Gastroesophageal sphincter (tissue), 4 donors: ENCODE results near the gene GTF3C2. TPM values are rescaled to one million over a fixed set of nuclear protein-coding genes. Genes with fewer than 3 reads are reported as not detected.
"Not testable (repeated sequence)": the region's sequence is repeated elsewhere in the genome, so short reads cannot be mapped to it uniquely, and the experiment has no call there.

Experiments used
- ATAC-seq: fragments of 150-250 bp; one replicate; pipeline ENCODE4 v1.9.1; 2016; ENCODE audit warnings: mild to moderate bottlenecking, moderate library complexity
- H3K27ac ChIP-seq, 4 donors: fragments of 200-600 bp; sonication (generic) in 3 of 4; 1 replicate in 3 of 4; 2 replicates in 1 of 4; pipeline ENCODE4 v1.5.1; 2016 to 2019
- H3K27me3 ChIP-seq: fragments of 200-600 bp; sonication (generic); one replicate; pipeline ENCODE4 v1.5.1; 2019
- H3K36me3 ChIP-seq, 2 donors: fragments of 200-600 bp; sonication (generic); one replicate each; pipeline ENCODE4 v1.5.1; 2019; ENCODE audit warnings: control low read depth in 1 of 2
- H3K4me1 ChIP-seq, 3 donors: fragments of 200-600 bp; sonication (generic); 1 replicate in 2 of 3; 2 replicates in 1 of 3; pipeline ENCODE4 v1.5.1; 2016 to 2019; ENCODE audit warnings: control low read depth in 2 of 3
- H3K4me3 ChIP-seq, 2 donors: fragments of 200-600 bp; sonication (generic); one replicate each; pipeline ENCODE4 v1.5.1; 2019; ENCODE audit warnings: mild to moderate bottlenecking in 1 of 2, moderate library complexity in 1 of 2
- H3K9me3 ChIP-seq, 3 donors: fragments of 200-600 bp; sonication (generic); one replicate each; pipeline ENCODE4 v1.5.1; 2017 to 2019; ENCODE audit warnings: control low read depth in 2 of 3
- EP300 ChIP-seq: sonication (generic); formaldehyde crosslinking; IDR thresholded peaks from one replicate; pipeline ENCODE4 v1.6.1; 2017; ENCODE audit warnings: antibody characterized with exemption, mild to moderate bottlenecking
- POLR2A ChIP-seq, 2 donors: fragments of 450-650 bp; IDR thresholded peaks; one replicate each; pipeline ENCODE4 v1.6.1; 2017; ENCODE audit warnings: antibody characterized with exemption in 2 of 2, mild to moderate bottlenecking in 2 of 2, moderate library complexity in 1 of 2
- POLR2AphosphoS5 ChIP-seq: sonication (generic); formaldehyde crosslinking; IDR thresholded peaks from one replicate; pipeline ENCODE4 v1.6.1; 2017; ENCODE audit warnings: antibody characterized with exemption
- WGBS, 2 donors: methylation state at CpG; one replicate each; pipeline ENCODE4 v1.1.5; 2018; ENCODE audit warnings: low coverage in 1 of 2; 5-methylcytosine and 5-hydroxymethylcytosine counted together
- total RNA-seq, 4 donors: library from RNA; depleted of rRNA; stranded (reverse); fragments of >200 nt; gene quantifications; one replicate each; pipeline ENCODE4 v1.1.0, GENCODE V29; 2016
- TF ChIP-seq, protein P1 (sequence below), 4 experiments: fragments of 200-600 bp in 2 of 4; fragments of 450-650 bp in 2 of 4; sonication (generic) in 1 of 4; IDR thresholded peaks; one replicate each; pipeline ENCODE4 v1.5.1; 2017 to 2019; ENCODE audit warnings: antibody characterized with exemption in 4 of 4, mild to moderate bottlenecking in 2 of 4, moderate library complexity in 2 of 4

GTF3C2 gene
- total RNA-seq, 4 donors from 2014 or later: 26.2 to 68.5 (median 32.0) TPM

- Histone ChIP-seq H3K4me1 (peaks cover 0 to 9% (median 5%) of the 10 kb centered on the region in 3 donors), H3K27me3 (no peaks in the 10 kb centered on the region), H3K9me3 (no peaks in the 10 kb centered on the region), H3K36me3 (peaks cover 0 to 49% of the 10 kb centered on the region in 2 donors), H3K27ac (no peak overlapping the region), H3K4me3 (no peak overlapping the region)
- ATAC-seq: no peak
- TF ChIP-seq POLR2AphosphoS5 (no peak), EP300 (no peak)
- TF ChIP-seq, protein P1, sequence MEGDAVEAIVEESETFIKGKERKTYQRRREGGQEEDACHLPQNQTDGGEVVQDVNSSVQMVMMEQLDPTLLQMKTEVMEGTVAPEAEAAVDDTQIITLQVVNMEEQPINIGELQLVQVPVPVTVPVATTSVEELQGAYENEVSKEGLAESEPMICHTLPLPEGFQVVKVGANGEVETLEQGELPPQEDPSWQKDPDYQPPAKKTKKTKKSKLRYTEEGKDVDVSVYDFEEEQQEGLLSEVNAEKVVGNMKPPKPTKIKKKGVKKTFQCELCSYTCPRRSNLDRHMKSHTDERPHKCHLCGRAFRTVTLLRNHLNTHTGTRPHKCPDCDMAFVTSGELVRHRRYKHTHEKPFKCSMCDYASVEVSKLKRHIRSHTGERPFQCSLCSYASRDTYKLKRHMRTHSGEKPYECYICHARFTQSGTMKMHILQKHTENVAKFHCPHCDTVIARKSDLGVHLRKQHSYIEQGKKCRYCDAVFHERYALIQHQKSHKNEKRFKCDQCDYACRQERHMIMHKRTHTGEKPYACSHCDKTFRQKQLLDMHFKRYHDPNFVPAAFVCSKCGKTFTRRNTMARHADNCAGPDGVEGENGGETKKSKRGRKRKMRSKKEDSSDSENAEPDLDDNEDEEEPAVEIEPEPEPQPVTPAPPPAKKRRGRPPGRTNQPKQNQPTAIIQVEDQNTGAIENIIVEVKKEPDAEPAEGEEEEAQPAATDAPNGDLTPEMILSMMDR (IDR thresholded peaks at IDR 0.05): no peak
- 79 to 100% methylated on average over 3 to 4 of the region's 4 CpGs for WGBS, 2 donors
Measured at GRCh38 chr2:27362678-27363420, 6.3 kb upstream of the GTF3C2 start.

DNA sequence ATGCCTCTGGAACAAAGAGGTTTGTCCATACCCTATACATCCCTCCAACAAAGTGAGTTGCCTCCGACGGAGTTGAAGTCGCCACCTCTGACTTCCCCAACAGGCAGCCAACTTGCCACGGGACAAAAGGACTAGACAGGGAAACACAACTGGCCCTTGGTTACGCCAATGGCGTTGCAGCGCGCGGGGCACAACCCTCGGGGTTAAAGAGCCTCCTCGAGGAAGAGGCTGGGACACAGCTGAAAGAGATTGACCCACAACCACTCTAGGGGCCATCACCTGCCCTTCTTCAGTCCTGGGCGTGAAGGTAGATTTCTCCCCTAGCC is 545 bp downstream of the GTF3C2 start:
- peak; percentile 9 for ATAC-seq
- Histone ChIP-seq H3K9me3 (no peaks in the 10 kb centered on the region), H3K27me3 (no peaks in the 10 kb centered on the region), H3K36me3 (no peaks in the 10 kb centered on the region), H3K27ac (peak overlapping the region; percentile 79 to 92 (median 90)), H3K4me1 (peaks cover 3 to 51% (median 18%) of the 10 kb centered on the region in 3 donors), H3K4me3 (peak overlapping the region; percentile 45 to 91)
- TF ChIP-seq POLR2AphosphoS5 (no peak), EP300 (no peak), POLR2A (IDR thresholded peaks at IDR 0.05) (no peak)
- TF ChIP-seq, protein P1 (IDR thresholded peaks at IDR 0.05): no peak
- WGBS, 2 donors: 0 to 4% methylated on average over 4 of the region's 12 CpGs

GRCh38 chr2:27354597-27354927 is 2.0 kb downstream of the GTF3C2 start:
- no peak for ATAC-seq
- H3K27me3 ChIP-seq: no peaks in the 10 kb centered on the region
- 83 to 92% methylated on average over 3 to 7 of the region's 7 CpGs for WGBS, 2 donors
- H3K27ac ChIP-seq: no peak overlapping the region
- H3K4me1 ChIP-seq: peaks cover 3 to 51% (median 18%) of the 10 kb centered on the region in 3 donors
- TF ChIP-seq POLR2A (IDR thresholded peaks at IDR 0.05) (no peak), EP300 (no peak), POLR2AphosphoS5 (no peak)
- TF ChIP-seq, protein P1 (IDR thresholded peaks at IDR 0.05): no peak
- peaks cover 0 to 10% of the 10 kb centered on the region in 2 donors for H3K36me3 ChIP-seq
- H3K4me3 ChIP-seq: no peak overlapping the region
- H3K9me3 ChIP-seq: no peaks in the 10 kb centered on the region

GRCh38 chr2:27353762-27354596 is 2.6 kb downstream of the GTF3C2 start:
- Histone ChIP-seq H3K27me3 (no peaks in the 10 kb centered on the region), H3K27ac (no peak overlapping the region), H3K9me3 (no peaks in the 10 kb centered on the region), H3K36me3 (peaks cover 0 to 10% of the 10 kb centered on the region in 2 donors), H3K4me3 (no peak overlapping the region), H3K4me1 (peaks cover 3 to 51% (median 18%) of the 10 kb centered on the region in 3 donors)
- TF ChIP-seq POLR2AphosphoS5 (no peak), EP300 (no peak), POLR2A (IDR thresholded peaks at IDR 0.05) (no peak)
- TF ChIP-seq, protein P1 (IDR thresholded peaks at IDR 0.05): no peak
- ATAC-seq: no peak
- WGBS, 2 donors: 72 to 75% methylated on average over 2 to 5 of the region's 7 CpGs

DNA sequence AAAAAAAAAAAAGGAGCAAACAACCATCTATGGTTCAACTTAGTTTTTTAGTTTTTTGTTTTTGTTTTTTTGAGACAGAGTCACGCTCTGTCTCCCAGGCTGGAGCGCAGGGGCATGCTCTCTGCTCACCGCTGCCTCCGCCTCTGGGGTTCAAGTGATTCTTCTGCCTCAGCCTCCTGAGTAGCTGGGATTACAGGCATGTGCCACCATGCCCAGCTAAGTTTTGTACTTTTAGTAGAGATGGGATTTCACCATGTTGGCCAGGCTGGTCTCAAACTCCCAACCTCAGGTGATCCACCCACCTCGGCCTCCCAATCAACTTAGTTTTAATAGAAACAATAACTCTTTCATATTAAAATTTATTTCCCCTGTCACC is 3.2 kb downstream of the GTF3C2 start:
- Histone ChIP-seq H3K4me1 (peaks cover 3 to 49% (median 18%) of the 10 kb centered on the region in 3 donors), H3K36me3 (peaks cover 0 to 13% of the 10 kb centered on the region in 2 donors)
- H3K27ac ChIP-seq, H3K4me3 ChIP-seq, H3K27me3 ChIP-seq, H3K9me3 ChIP-seq, ATAC-seq: not testable (repeated sequence)
- 91 to 97% methylated on average over 5 of the region's 5 CpGs for WGBS, 2 donors
